Epithelial cell of proximal tubule (primary cell): ENCODE results near the gene PRUNE1. TPM values are rescaled to one million over a fixed set of nuclear protein-coding genes. Genes with fewer than 3 reads are reported as not detected.
A peak's percentile ranks its signal among the peaks of the same experiment; 100 is the strongest.

Source experiments
- DNase-seq: peaks from one replicate; pipeline ENCODE4 v3.0.0-alpha.2; 2011; ENCODE audit warnings: low read depth
- H3K4me3 ChIP-seq: 2 replicates; pipeline ENCODE4 v1.5.1; 2011; ENCODE audit warnings: low read depth, mild to moderate bottlenecking, low read length
- CTCF ChIP-seq: conservative IDR thresholded peaks from 2 replicates; pipeline ENCODE4 v1.5.1; 2012; ENCODE audit warnings: low read depth, mild to moderate bottlenecking, low read length
- total RNA-seq: library from RNA; depleted of rRNA; stranded (reverse); fragments of >200 nt; gene quantifications from 2 replicates; pipeline ENCODE4 v1.2.3, GENCODE V29; 2015

Gene PRUNE1
- total RNA-seq, 1 donor from 2014 or later, result 14.8 TPM

- no peak for DNase-seq
- no peak for TF ChIP-seq CTCF
- no peak overlapping the region for H3K4me3 ChIP-seq
These were observed 8.3 kb upstream of the PRUNE1 start for GRCh38 chr1:150999926-151000325.

GRCh38 chr1:151000408-151000807, 7.8 kb upstream of the PRUNE1 start:
- H3K4me3 ChIP-seq, result no peak overlapping the region
- TF ChIP-seq CTCF, result no peak
- DNase-seq, result no peak

GRCh38 chr1:151001602-151002001, 6.6 kb upstream of the PRUNE1 start:
- no peak for DNase-seq
- H3K4me3 ChIP-seq, result no peak overlapping the region
- TF ChIP-seq CTCF, result no peak

DNA sequence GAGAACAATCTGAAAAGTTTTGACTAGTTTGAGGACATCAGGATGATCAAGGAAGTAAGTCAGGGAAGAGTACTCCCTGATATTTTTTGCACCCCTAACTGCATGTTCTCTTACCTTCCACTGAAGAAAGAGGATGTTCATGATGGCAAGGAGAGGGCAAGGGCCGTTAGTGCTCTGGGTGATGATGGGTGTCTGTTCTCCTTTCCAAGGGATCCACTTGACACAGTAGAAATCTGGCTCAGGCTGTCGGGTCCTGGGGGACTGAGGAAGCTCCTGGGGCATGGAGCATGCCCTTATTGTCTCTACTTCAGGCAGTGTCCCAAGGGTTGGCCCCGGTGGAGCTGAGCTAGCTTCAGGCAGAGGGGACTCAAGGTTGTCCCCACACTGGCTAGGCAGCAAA, 6.2 kb upstream of the PRUNE1 start:
- no peak for DNase-seq
- TF ChIP-seq CTCF, result no peak
- no peak overlapping the region for H3K4me3 ChIP-seq

DNA sequence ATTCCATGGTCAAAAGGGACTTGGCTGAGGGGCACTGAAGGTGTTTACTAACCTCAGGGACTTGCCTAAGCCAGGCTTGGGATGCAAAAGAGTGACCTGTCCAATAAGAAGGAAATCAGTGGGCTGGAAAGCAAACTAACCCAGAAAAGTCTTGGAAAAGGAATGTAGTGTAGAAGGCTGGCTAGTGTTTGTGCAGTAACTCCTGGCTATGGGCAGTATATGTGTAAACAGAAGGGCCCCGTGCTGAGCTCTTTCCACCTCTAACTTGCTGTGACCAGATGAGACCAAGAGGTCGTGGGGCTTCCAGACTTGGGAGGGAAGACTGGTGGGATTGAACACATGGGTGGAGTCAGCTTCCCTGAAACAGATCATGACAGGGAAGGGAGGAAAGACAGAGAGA, 5.6 kb upstream of the PRUNE1 start:
- H3K4me3 ChIP-seq, result peak overlapping the region; percentile 32
- TF ChIP-seq CTCF, result no peak
- no peak for DNase-seq

- H3K4me3 ChIP-seq, result peak overlapping the region; percentile 32
- no peak for DNase-seq
- no peak for TF ChIP-seq CTCF
These were observed 5.1 kb upstream of the PRUNE1 start for GRCh38 chr1:151003180-151003579.

DNA sequence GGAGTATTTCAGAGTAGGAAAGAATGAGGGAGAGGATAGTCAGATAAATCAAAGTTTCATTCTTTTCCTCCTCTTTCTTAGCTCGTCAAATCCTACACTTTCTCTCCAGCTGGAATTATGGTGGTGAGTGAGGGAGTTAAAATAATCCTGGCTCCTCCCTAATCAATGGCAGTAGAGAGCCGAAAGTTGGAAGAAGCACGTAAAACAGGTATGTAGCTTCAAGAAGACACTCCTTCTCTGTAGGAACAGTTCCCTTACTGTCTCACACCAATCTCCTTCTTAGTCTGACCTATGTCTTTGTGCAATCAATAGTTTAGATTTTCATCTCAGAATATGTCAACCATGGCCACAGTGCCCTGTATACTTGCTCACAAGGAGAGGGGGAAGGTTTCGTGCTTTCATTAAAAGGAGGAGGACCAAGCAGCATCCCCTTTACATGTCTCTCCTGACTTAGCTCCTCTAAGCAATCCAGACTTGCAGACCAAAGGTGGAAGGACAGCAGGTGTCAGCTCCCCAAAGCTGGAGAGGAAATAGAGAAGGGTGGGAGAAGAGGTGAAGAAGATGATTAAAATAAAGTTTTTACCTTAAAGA, 2.4 kb upstream of the PRUNE1 start:
- TF ChIP-seq CTCF, result peak; percentile 11
- DNase-seq, result no peak
- peak overlapping the region; percentile 66 for H3K4me3 ChIP-seq
